Upper lobe of left lung (tissue), 4 donors: ENCODE results near the gene TMEM176B.

ENCODE experiments used
- CTCF ChIP-seq, 6 experiments: fragments of 450-650 bp in 4 of 6; fragments of 200-600 bp in 2 of 6; sonication (generic) in 2 of 6; IDR thresholded peaks; one replicate each; pipeline ENCODE4 v1.5.1; 2016 to 2019; ENCODE audit warnings: antibody characterized with exemption in 6 of 6
- EP300 ChIP-seq, 4 donors: sonication (generic); formaldehyde crosslinking; IDR thresholded peaks; one replicate each; pipeline ENCODE4 v1.5.1; 2017; ENCODE audit warnings: antibody characterized with exemption in 4 of 4, control low read depth in 2 of 4
- POLR2A ChIP-seq, 4 donors: fragments of 450-650 bp; IDR thresholded peaks; one replicate each; pipeline ENCODE4 v1.5.1; 2016 to 2017; ENCODE audit warnings: antibody characterized with exemption in 4 of 4, mild to moderate bottlenecking in 2 of 4
- POLR2AphosphoS5 ChIP-seq, 2 donors: sonication (generic); formaldehyde crosslinking; IDR thresholded peaks; one replicate each; pipeline ENCODE4 v1.5.1; 2017; ENCODE audit warnings: antibody characterized with exemption in 2 of 2

- TF ChIP-seq CTCF (IDR thresholded peaks at IDR 0.05), result no peak
- no peak for TF ChIP-seq EP300 (IDR thresholded peaks at IDR 0.05)
- TF ChIP-seq POLR2A (IDR thresholded peaks at IDR 0.05), result no peak
- no peak for TF ChIP-seq POLR2AphosphoS5 (IDR thresholded peaks at IDR 0.05)
Measured at GRCh38 chr7:150791746-150792452, 8.3 kb downstream of the TMEM176B start.
